Left ventricle myocardium superior (tissue), 1 donor: ENCODE data around the gene GAK. TPM values are rescaled to one million over a fixed set of nuclear protein-coding genes. Genes with fewer than 3 reads are reported as not detected.

Experiments used
- ATAC-seq: fragments of 200-7000 bp; cut with Tn5 transposase; one replicate; pipeline ENCODE4 v1.9.1; 2020; ENCODE audit warnings: mild to moderate bottlenecking, moderate library complexity
- DNase-seq: peaks from one replicate; pipeline ENCODE4 v3.0.0-alpha.2; 2020
- intact Hi-C: fragments of 100-400 bp; cut with micrococcal nuclease; formaldehyde crosslinking; loops from one replicate; pipeline ENCODE4 v1.11.0; 2022
- total RNA-seq: library from RNA; stranded (reverse); fragmentation: NEBNext Ultra II Directional; extraction: Animal tissue kit (Norgen Biotek cat#: 25700); gene quantifications from one replicate; pipeline ENCODE4 v1.2.1, GENCODE V29; 2021
- donor health status: DM: no; HTN: yes; CAD: no; lungs with severe emphysema.

Gene GAK
- total RNA-seq, 1 donor from 2014 or later = 29.7 TPM

GRCh38 chr4:827209-828081 lies 104.7 kb downstream of the GAK start:
- ATAC-seq (no peak), DNase-seq (no peak)
- intact Hi-C loops = no loop called here

- intact Hi-C loops = no loop called here
- ATAC-seq = no peak
These were observed 105.5 kb downstream of the GAK start for GRCh38 chr4:826508-827208.

GRCh38 chr4:825971-826330 lies 106.2 kb downstream of the GAK start, which contains the start of gene CPLX1:
CPLX1 (minus strand) TSS chr4:826129; CDS start chr4:824522, 1,607 bp downstream.
- no peak for DNase-seq
- no peak for ATAC-seq
- intact Hi-C loops = no loop called here

More at GRCh38 chr4:826508-827208, 105.5 kb downstream of the GAK start:
- no peak for DNase-seq

GRCh38 chr4:825063-825970 lies 106.8 kb downstream of the GAK start:
- ATAC-seq (peak; percentile 56), DNase-seq (no peak)
- intact Hi-C loops = no loop called here

- DNase-seq (no peak), ATAC-seq (no peak)
- intact Hi-C loops = no loop called here
These were observed 107.6 kb downstream of the GAK start for GRCh38 chr4:824461-825062.

GRCh38 chr4:823761-824460 lies 108.2 kb downstream of the GAK start:
- ATAC-seq = no peak
- intact Hi-C loops = no loop called here
- DNase-seq = no peak

GRCh38 chr4:823176-823760 lies 108.8 kb downstream of the GAK start:
- no peak for ATAC-seq
- intact Hi-C loops = no loop called here
- DNase-seq = no peak

GRCh38 chr4:822361-823175 lies 109.5 kb downstream of the GAK start:
- intact Hi-C loops = no loop called here
- no peak for DNase-seq
- ATAC-seq = no peak

GRCh38 chr4:821631-822030 lies 110.5 kb downstream of the GAK start:
- DNase-seq (no peak), ATAC-seq (no peak)
- intact Hi-C loops = no loop called here

GRCh38 chr4:821181-821591 lies 110.9 kb downstream of the GAK start:
- intact Hi-C loops = no loop called here
- ATAC-seq (no peak), DNase-seq (no peak)

GRCh38 chr4:820230-821172 lies 111.6 kb downstream of the GAK start:
- intact Hi-C loops = no loop called here
- no peak for ATAC-seq
- no peak for DNase-seq

- DNase-seq (no peak), ATAC-seq (no peak)
- intact Hi-C loops = no loop called here
These were observed 112.5 kb downstream of the GAK start for GRCh38 chr4:819401-820229.

- intact Hi-C loops = no loop called here
- DNase-seq = no peak
These were observed 113.8 kb downstream of the GAK start for GRCh38 chr4:818106-818921.

GRCh38 chr4:815464-816146 lies 116.5 kb downstream of the GAK start:
- no peak for ATAC-seq
- intact Hi-C loops = no loop called here
- DNase-seq = no peak

More at GRCh38 chr4:818106-818921, 113.8 kb downstream of the GAK start:
- ATAC-seq = no peak
